ENCODE results near the gene DCP1A. TPM values are rescaled to one million over a fixed set of nuclear protein-coding genes. Genes with fewer than 3 reads are reported as not detected.

DCP1A gene
- total and polyA plus RNA-seq, 9 donors, result 11.5 to 34.1 (median 25.1) TPM

DNA sequence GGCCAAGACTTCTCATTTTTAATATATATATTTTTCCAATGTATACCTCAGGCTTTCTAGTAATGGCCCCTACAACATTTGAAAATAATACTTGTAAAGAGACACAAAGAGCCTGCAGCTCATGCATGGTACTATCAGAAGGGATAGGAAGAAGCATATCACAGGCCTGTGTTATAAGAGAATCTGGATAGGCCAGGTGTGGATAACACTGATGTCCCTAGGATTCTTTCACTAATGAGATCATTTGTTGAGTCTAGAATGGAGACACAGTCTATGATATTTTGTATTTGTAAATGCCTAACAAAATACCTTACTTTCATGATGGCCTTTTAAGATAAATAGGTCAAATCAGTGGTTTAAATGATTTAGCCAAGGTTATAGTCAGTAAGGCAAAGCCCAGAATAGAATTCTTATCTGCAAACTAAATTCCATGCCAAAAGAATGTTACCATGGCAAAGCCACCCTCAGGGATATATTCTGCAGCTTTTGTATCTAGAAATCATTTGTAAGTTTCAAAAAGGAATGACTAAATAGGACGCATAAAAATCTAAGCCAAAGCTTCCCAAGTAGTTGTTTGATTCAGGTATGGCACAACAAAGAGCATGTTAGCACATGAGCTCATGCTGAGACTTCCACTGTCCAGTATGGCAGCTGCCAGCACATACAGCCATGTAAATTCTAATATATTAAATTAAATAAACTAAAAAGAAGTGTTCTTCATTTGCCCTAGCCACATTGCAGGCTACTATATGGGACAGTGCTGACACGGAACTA is 10.0 kb downstream of the DCP1A start:
- Histone ChIP-seq H3K27me3 (no peaks in the 10 kb centered on the region), H3K27ac (no peak overlapping the region), H3K4me1 (ENCODE audit: insufficient read depth) (no peaks in the 10 kb centered on the region), H3K4me3 (no peak overlapping the region), H3K9me3 (no peaks in the 10 kb centered on the region), H3K36me3 (no peaks in the 10 kb centered on the region)
- TF ChIP-seq EP300 (IDR thresholded peaks at IDR 0.05) (no peak), POLR2A (IDR thresholded peaks at IDR 0.05) (no peak)
- TF ChIP-seq, protein P1, sequence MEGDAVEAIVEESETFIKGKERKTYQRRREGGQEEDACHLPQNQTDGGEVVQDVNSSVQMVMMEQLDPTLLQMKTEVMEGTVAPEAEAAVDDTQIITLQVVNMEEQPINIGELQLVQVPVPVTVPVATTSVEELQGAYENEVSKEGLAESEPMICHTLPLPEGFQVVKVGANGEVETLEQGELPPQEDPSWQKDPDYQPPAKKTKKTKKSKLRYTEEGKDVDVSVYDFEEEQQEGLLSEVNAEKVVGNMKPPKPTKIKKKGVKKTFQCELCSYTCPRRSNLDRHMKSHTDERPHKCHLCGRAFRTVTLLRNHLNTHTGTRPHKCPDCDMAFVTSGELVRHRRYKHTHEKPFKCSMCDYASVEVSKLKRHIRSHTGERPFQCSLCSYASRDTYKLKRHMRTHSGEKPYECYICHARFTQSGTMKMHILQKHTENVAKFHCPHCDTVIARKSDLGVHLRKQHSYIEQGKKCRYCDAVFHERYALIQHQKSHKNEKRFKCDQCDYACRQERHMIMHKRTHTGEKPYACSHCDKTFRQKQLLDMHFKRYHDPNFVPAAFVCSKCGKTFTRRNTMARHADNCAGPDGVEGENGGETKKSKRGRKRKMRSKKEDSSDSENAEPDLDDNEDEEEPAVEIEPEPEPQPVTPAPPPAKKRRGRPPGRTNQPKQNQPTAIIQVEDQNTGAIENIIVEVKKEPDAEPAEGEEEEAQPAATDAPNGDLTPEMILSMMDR (IDR thresholded peaks at IDR 0.05), result no peak
- DNase-seq, result no peak
- WGBS, 3 donors, result 87 to 92% (median 91%) methylated on average over 2 of the region's 2 CpGs
- intact Hi-C loops (cut with DNase I), result no loop called here

DNA sequence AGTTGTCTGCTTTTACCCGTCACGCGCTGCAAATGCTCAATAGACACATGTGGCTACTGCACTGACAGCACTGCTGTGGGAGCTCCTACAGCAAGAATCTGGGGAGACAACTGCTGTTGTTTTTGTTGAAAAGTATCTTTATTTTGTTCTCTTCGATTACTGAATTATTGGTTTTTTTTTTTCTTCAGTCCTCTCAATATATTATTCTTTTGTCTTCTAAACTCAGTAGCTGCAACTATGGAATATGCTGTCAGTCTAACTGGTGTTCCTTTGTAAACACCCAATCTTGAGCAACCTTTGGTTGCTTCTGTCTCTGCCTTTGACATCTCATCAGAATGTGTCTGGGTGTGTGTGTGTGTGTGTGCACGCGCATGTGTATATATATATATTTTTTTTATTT is 12.6 kb downstream of the DCP1A start:
- Histone ChIP-seq H3K36me3 (no peaks in the 10 kb centered on the region), H3K27ac (no peak overlapping the region), H3K27me3 (no peaks in the 10 kb centered on the region), H3K4me3 (no peak overlapping the region), H3K4me1 (ENCODE audit: insufficient read depth) (no peaks in the 10 kb centered on the region), H3K9me3 (no peaks in the 10 kb centered on the region)
- no peak for DNase-seq
- WGBS, 3 donors, result 96 to 98% (median 98%) methylated on average over 6 of the region's 6 CpGs
- intact Hi-C loops (cut with DNase I), result no loop called here
- TF ChIP-seq, protein P1 (IDR thresholded peaks at IDR 0.05), result no peak
- no peak for TF ChIP-seq EP300 (IDR thresholded peaks at IDR 0.05)
- no peak for TF ChIP-seq POLR2A (IDR thresholded peaks at IDR 0.05)

- Histone ChIP-seq H3K36me3 (no peaks in the 10 kb centered on the region), H3K4me3 (no peak overlapping the region), H3K27ac (no peak overlapping the region), H3K9me3 (no peaks in the 10 kb centered on the region), H3K4me1 (ENCODE audit: insufficient read depth) (no peaks in the 10 kb centered on the region), H3K27me3 (no peaks in the 10 kb centered on the region)
- no peak for DNase-seq
- TF ChIP-seq, protein P1 (IDR thresholded peaks at IDR 0.05), result no peak
- TF ChIP-seq POLR2A (IDR thresholded peaks at IDR 0.05) (no peak), EP300 (IDR thresholded peaks at IDR 0.05) (no peak)
- WGBS, 3 donors, result 94 to 100% (median 97%) methylated on average over 1 of the region's 1 CpG
- intact Hi-C loops (cut with DNase I), result no loop called here
Observed at GRCh38 chr3:53331871-53332270, 15.5 kb downstream of the DCP1A start.

DNA sequence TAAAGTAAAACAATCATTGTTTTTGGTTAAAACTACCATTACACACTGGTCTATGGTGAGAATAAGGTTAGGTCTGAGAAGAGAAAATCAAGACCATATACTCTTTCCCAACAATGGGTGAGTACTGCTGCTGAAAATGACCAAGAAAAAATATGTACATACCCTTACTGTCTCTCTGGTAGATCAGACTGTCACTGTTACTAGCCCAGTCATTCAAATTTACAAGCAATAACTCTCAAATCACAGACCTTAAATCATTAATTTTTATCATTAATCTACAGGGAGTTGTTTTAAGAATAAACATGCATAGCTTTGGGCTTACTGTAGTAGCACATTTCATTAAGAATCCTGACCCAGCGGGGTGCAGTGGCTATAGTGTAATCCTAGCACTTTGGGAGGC is 17.4 kb downstream of the DCP1A start:
- TF ChIP-seq POLR2A (IDR thresholded peaks at IDR 0.05) (no peak), EP300 (IDR thresholded peaks at IDR 0.05) (no peak)
- TF ChIP-seq, protein P1 (IDR thresholded peaks at IDR 0.05), result no peak
- intact Hi-C loops (cut with DNase I), result no loop called here
- Histone ChIP-seq H3K36me3 (no peaks in the 10 kb centered on the region), H3K27me3 (no peaks in the 10 kb centered on the region), H3K9me3 (no peaks in the 10 kb centered on the region), H3K27ac (no peak overlapping the region), H3K4me3 (no peak overlapping the region), H3K4me1 (ENCODE audit: insufficient read depth) (no peaks in the 10 kb centered on the region)
- DNase-seq, result no peak
- 89 to 92% (median 89%) methylated on average over 1 of the region's 1 CpG for whole genome bisulfite sequencing, 3 donors

Data from ovary (tissue), 9 donors.